Stomach smooth muscle (tissue), 2 donors: ENCODE results near the gene SULT2A1.

Source experiments
- H3K27ac ChIP-seq: one replicate; pipeline ENCODE4 v1.7.0; 2013; ENCODE audit warnings: mild to moderate bottlenecking, low read length, inconsistent platforms
- H3K27me3 ChIP-seq, 2 donors: one replicate each; pipeline ENCODE4 v1.7.0; 2013; ENCODE audit warnings: low read length in 2 of 2; ENCODE audit not compliant: insufficient read depth in 2 of 2, control insufficient read depth in 1 of 2
- H3K36me3 ChIP-seq, 2 donors: one replicate each; pipeline ENCODE4 v1.7.0; 2013; ENCODE audit warnings: low read length in 2 of 2; ENCODE audit not compliant: control insufficient read depth in 2 of 2, insufficient read depth in 2 of 2
- H3K4me1 ChIP-seq: one replicate; pipeline ENCODE4 v1.7.0; 2013; ENCODE audit warnings: low read length; ENCODE audit not compliant: control insufficient read depth, insufficient read depth
- H3K4me3 ChIP-seq, 2 donors: one replicate each; pipeline ENCODE4 v1.7.0; 2013; ENCODE audit warnings: low read length in 2 of 2
- H3K9ac ChIP-seq, 2 donors: one replicate each; pipeline ENCODE4 v1.7.0; 2013; ENCODE audit warnings: low read length in 2 of 2, mild to moderate bottlenecking in 1 of 2
- H3K9me3 ChIP-seq, 2 donors: one replicate each; pipeline ENCODE4 v1.7.0; 2013; ENCODE audit warnings: low read length in 2 of 2; ENCODE audit not compliant: control insufficient read depth in 2 of 2
- donor health status: healthy.
- donor health status: Pancreatic carcinoma.

Gene SULT2A1

GRCh38 chr19:47836038-47836437 is 50.1 kb downstream of the SULT2A1 start:
- no peak overlapping the region for H3K4me3 ChIP-seq
- no peaks in the 10 kb centered on the region for H3K4me1 ChIP-seq
- no peaks in the 10 kb centered on the region for H3K36me3 ChIP-seq
- H3K27ac ChIP-seq: no peak overlapping the region
- no peaks in the 10 kb centered on the region for H3K9me3 ChIP-seq
- no peak overlapping the region for H3K9ac ChIP-seq
- H3K27me3 ChIP-seq: peaks cover 6 to 7% of the 10 kb centered on the region in 2 donors

GRCh38 chr19:47832723-47833122 is 53.4 kb downstream of the SULT2A1 start:
- Histone ChIP-seq H3K27ac (no peak overlapping the region), H3K27me3 (peaks cover 0 to 4% of the 10 kb centered on the region in 2 donors)

GRCh38 chr19:47826800-47827199 is 59.3 kb downstream of the SULT2A1 start:
- no peaks in the 10 kb centered on the region for H3K4me1 ChIP-seq
- H3K4me3 ChIP-seq: no peak overlapping the region
- peaks cover 0 to 6% of the 10 kb centered on the region in 2 donors for H3K9me3 ChIP-seq
- no peak overlapping the region for H3K9ac ChIP-seq
- no peak overlapping the region for H3K27ac ChIP-seq
- peaks cover 3 to 6% of the 10 kb centered on the region in 2 donors for H3K27me3 ChIP-seq
- no peaks in the 10 kb centered on the region for H3K36me3 ChIP-seq

More at GRCh38 chr19:47832723-47833122, 53.4 kb downstream of the SULT2A1 start:
- no peaks in the 10 kb centered on the region for H3K36me3 ChIP-seq
- H3K4me3 ChIP-seq: no peak overlapping the region
- no peaks in the 10 kb centered on the region for H3K9me3 ChIP-seq
- no peak overlapping the region for H3K9ac ChIP-seq
- no peaks in the 10 kb centered on the region for H3K4me1 ChIP-seq

GRCh38 chr19:47824396-47824795 is 61.7 kb downstream of the SULT2A1 start:
- Histone ChIP-seq H3K27me3 (peaks cover 19 to 24% of the 10 kb centered on the region in 2 donors), H3K36me3 (no peaks in the 10 kb centered on the region), H3K4me3 (no peak overlapping the region), H3K4me1 (no peaks in the 10 kb centered on the region), H3K9me3 (peaks cover 0 to 6% of the 10 kb centered on the region in 2 donors), H3K9ac (no peak overlapping the region), H3K27ac (no peak overlapping the region)

GRCh38 chr19:47821460-47822020 is 64.6 kb downstream of the SULT2A1 start, which contains the start of gene CRX:
Gene CRX (plus strand): TSS chr19:47821937. CDS start chr19:47834444, 12,507 bp downstream.
- no peaks in the 10 kb centered on the region for H3K9me3 ChIP-seq
- no peaks in the 10 kb centered on the region for H3K36me3 ChIP-seq
- H3K4me1 ChIP-seq: no peaks in the 10 kb centered on the region
- H3K9ac ChIP-seq: no peak within 1 kb of the TSS
- no peak within 1 kb of the TSS for H3K27ac ChIP-seq
- H3K4me3 ChIP-seq: no peak within 1 kb of the TSS
- H3K27me3 ChIP-seq: peaks cover 23 to 39% of the 10 kb centered on the region in 2 donors
